Activated naive CD4-positive, alpha-beta T cell treated with anti-CD3 and anti-CD28 coated beads, Interleukin-2, amount 10 ng/mL, durations not matched to agents 7 days and 5 days (primary cell): Measurements from ENCODE around the gene BANF1.

Experiments
- CTCF ChIA-PET: fragments of 350-600 bp; sonication (Branson Sonifier 250); formaldehyde crosslinking; loops from one replicate; lab custom pipeline; 2021; ENCODE audit warnings: antibody characterized with exemption; lab: Charles Lee
- DNase-seq: peaks from one replicate; pipeline ENCODE4 v3.0.0-alpha.2; 2020
- H3K27ac Mint-ChIP-seq: one replicate; pipeline ENCODE4 v1.8.0; 2021; ENCODE audit warnings: mild to moderate bottlenecking, moderate library complexity, mixed read lengths
- H3K27me3 Mint-ChIP-seq: one replicate; pipeline ENCODE4 v1.8.0; 2021; ENCODE audit warnings: mild to moderate bottlenecking, mixed read lengths
- H3K36me3 Mint-ChIP-seq: one replicate; pipeline ENCODE4 v1.8.0; 2021; ENCODE audit warnings: mixed read lengths
- H3K4me1 Mint-ChIP-seq: one replicate; pipeline ENCODE4 v1.8.0; 2021; ENCODE audit warnings: mixed read lengths
- H3K4me3 Mint-ChIP-seq: one replicate; pipeline ENCODE4 v1.8.0; 2021; ENCODE audit warnings: mild to moderate bottlenecking, moderate library complexity, mixed read lengths
- H3K9me3 Mint-ChIP-seq: one replicate; pipeline ENCODE4 v1.8.0; 2021; ENCODE audit warnings: mixed read lengths

Gene BANF1

GRCh38 chr11:66042996-66043906, 40.9 kb downstream of the BANF1 start:
- CTCF ChIA-PET, result interaction anchor here (0.8 to 4.0 kb wide), 6 partner anchors 8 to 92 kb away, joined by 3 to 32 read pairs (median 4); no protein-coding TSS in a partner anchor

GRCh38 chr11:66044757-66045156, 42.5 kb downstream of the BANF1 start:
- H3K27ac Mint-ChIP-seq, result peak overlapping the region; percentile 30
- CTCF ChIA-PET, result interaction anchor here (0.6 to 4.0 kb wide), 40 partner anchors 9 to 340 kb away, joined by 3 to 32 read pairs (median 4); partner anchors contain the start of genes BANF1, CATSPER1, KAT5 and RNASEH2C
- H3K4me3 Mint-ChIP-seq, result no peak overlapping the region
- no peaks in the 10 kb centered on the region for H3K9me3 Mint-ChIP-seq
- DNase-seq, result no peak
- H3K4me1 Mint-ChIP-seq, result peaks cover 20% of the 10 kb centered on the region
- H3K36me3 Mint-ChIP-seq, result no peaks in the 10 kb centered on the region
- H3K27me3 Mint-ChIP-seq, result peaks cover 73% of the 10 kb centered on the region

More at GRCh38 chr11:66042996-66043906, 40.9 kb downstream of the BANF1 start:
- Mint-ChIP-seq H3K4me3 (no peak overlapping the region), H3K36me3 (no peaks in the 10 kb centered on the region), H3K4me1 (peaks cover 11% of the 10 kb centered on the region), H3K27ac (no peak overlapping the region), H3K27me3 (peaks cover 74% of the 10 kb centered on the region), H3K9me3 (no peaks in the 10 kb centered on the region)
- DNase-seq, result no peak

GRCh38 chr11:66045177-66045639, 42.9 kb downstream of the BANF1 start:
- Mint-ChIP-seq H3K4me1 (peaks cover 25% of the 10 kb centered on the region), H3K27me3 (peaks cover 70% of the 10 kb centered on the region), H3K4me3 (no peak overlapping the region), H3K9me3 (no peaks in the 10 kb centered on the region), H3K27ac (peak overlapping the region; percentile 30), H3K36me3 (no peaks in the 10 kb centered on the region)
- CTCF ChIA-PET, result interaction anchor here (0.6 to 4.0 kb wide), 38 partner anchors 8 to 341 kb away, joined by 3 to 32 read pairs (median 4); partner anchors contain the start of genes BANF1, CATSPER1, CCDC85B and KAT5
- DNase-seq, result peak; percentile 89

- Mint-ChIP-seq H3K27ac (no peak overlapping the region), H3K4me3 (no peak overlapping the region), H3K9me3 (no peaks in the 10 kb centered on the region), H3K27me3 (peaks cover 59% of the 10 kb centered on the region), H3K4me1 (peaks cover 36% of the 10 kb centered on the region), H3K36me3 (no peaks in the 10 kb centered on the region)
- no peak for DNase-seq
- CTCF ChIA-PET, result interaction anchor here (1.1 to 3.8 kb wide), 4 partner anchors 11 to 88 kb away, joined by 4 to 28 read pairs (median 4); no protein-coding TSS in a partner anchor
Observed at GRCh38 chr11:66046901-66047300, 44.6 kb downstream of the BANF1 start.

GRCh38 chr11:66047541-66048365, 45.5 kb downstream of the BANF1 start:
- CTCF ChIA-PET, result interaction anchor here (0.5 to 1.9 kb wide), 4 partner anchors 14 to 146 kb away, joined by 3 to 4 read pairs (median 4); no protein-coding TSS in a partner anchor
- peaks cover 55% of the 10 kb centered on the region for H3K27me3 Mint-ChIP-seq
- no peaks in the 10 kb centered on the region for H3K9me3 Mint-ChIP-seq
- peaks cover 5% of the 10 kb centered on the region for H3K36me3 Mint-ChIP-seq
- no peak for DNase-seq
- no peak overlapping the region for H3K27ac Mint-ChIP-seq
- H3K4me1 Mint-ChIP-seq, result peaks cover 42% of the 10 kb centered on the region
- no peak overlapping the region for H3K4me3 Mint-ChIP-seq

- peak within 1 kb of the TSS; percentile 9 for H3K27ac Mint-ChIP-seq
- H3K4me3 Mint-ChIP-seq, result no peak within 1 kb of the TSS
- CTCF ChIA-PET, result no interaction called here
Observed at GRCh38 chr11:66048547-66049323, 46.4 kb downstream of the BANF1 start, which contains the start of gene GAL3ST3. GAL3ST3 (minus strand) TSS chr11:66049161; CDS start chr11:66045415, 3,746 bp downstream.

GRCh38 chr11:66050581-66051231, 48.4 kb downstream of the BANF1 start:
- Mint-ChIP-seq H3K4me3 (peak overlapping the region; percentile 93), H3K27me3 (peaks cover 38% of the 10 kb centered on the region), H3K36me3 (peaks cover 26% of the 10 kb centered on the region), H3K27ac (peak overlapping the region; percentile 79), H3K9me3 (no peaks in the 10 kb centered on the region), H3K4me1 (peaks cover 48% of the 10 kb centered on the region)
- CTCF ChIA-PET, result interaction anchor here (1.1 to 5.9 kb wide), 2 partner anchors 18 to 85 kb away, joined by 3 to 48 read pairs; partner anchors contain the start of gene PACS1
- no peak for DNase-seq

More at GRCh38 chr11:66048547-66049323, 46.4 kb downstream of the BANF1 start, which contains the start of gene GAL3ST3:
- Mint-ChIP-seq H3K4me1 (peaks cover 51% of the 10 kb centered on the region), H3K36me3 (peaks cover 15% of the 10 kb centered on the region), H3K27me3 (peaks cover 51% of the 10 kb centered on the region), H3K9me3 (no peaks in the 10 kb centered on the region)
- DNase-seq, result peak; percentile 35

- peaks cover 28% of the 10 kb centered on the region for H3K36me3 Mint-ChIP-seq
- H3K9me3 Mint-ChIP-seq, result no peaks in the 10 kb centered on the region
- peaks cover 33% of the 10 kb centered on the region for H3K27me3 Mint-ChIP-seq
- peak overlapping the region; percentile 93 for H3K4me3 Mint-ChIP-seq
- CTCF ChIA-PET, result interaction anchor here (1.1 to 5.9 kb wide), 2 partner anchors 17 to 84 kb away, joined by 3 to 48 read pairs; partner anchors contain the start of gene PACS1
- peak overlapping the region; percentile 79 for H3K27ac Mint-ChIP-seq
- peaks cover 48% of the 10 kb centered on the region for H3K4me1 Mint-ChIP-seq
- no peak for DNase-seq
Observed at GRCh38 chr11:66051371-66051765, 49.1 kb downstream of the BANF1 start.

- peaks cover 27% of the 10 kb centered on the region for H3K27me3 Mint-ChIP-seq
- DNase-seq, result peak; percentile 98
Observed at GRCh38 chr11:66051766-66052663, 49.7 kb downstream of the BANF1 start, which contains the start of gene SF3B2. SF3B2 (plus strand) TSS chr11:66052364; CDS start chr11:66052385, 21 bp downstream.

GRCh38 chr11:66052664-66052982, 50.3 kb downstream of the BANF1 start:
- H3K4me1 Mint-ChIP-seq, result peaks cover 48% of the 10 kb centered on the region
- CTCF ChIA-PET, result interaction anchor here (1.2 to 5.9 kb wide), 5 partner anchors 7 to 81 kb away, joined by 3 to 48 read pairs (median 3); partner anchors contain the start of genes CST6 and PACS1
- DNase-seq, result no peak
- H3K9me3 Mint-ChIP-seq, result no peaks in the 10 kb centered on the region
- peaks cover 35% of the 10 kb centered on the region for H3K36me3 Mint-ChIP-seq
- peak overlapping the region; percentile 95 for H3K27ac Mint-ChIP-seq
- H3K27me3 Mint-ChIP-seq, result peaks cover 20% of the 10 kb centered on the region
- peak overlapping the region; percentile 93 for H3K4me3 Mint-ChIP-seq

More at GRCh38 chr11:66051766-66052663, 49.7 kb downstream of the BANF1 start, which contains the start of gene SF3B2:
- H3K4me3 Mint-ChIP-seq, result peak within 1 kb of the TSS; percentile 93
- peaks cover 48% of the 10 kb centered on the region for H3K4me1 Mint-ChIP-seq
- peaks cover 29% of the 10 kb centered on the region for H3K36me3 Mint-ChIP-seq
- no peaks in the 10 kb centered on the region for H3K9me3 Mint-ChIP-seq
- H3K27ac Mint-ChIP-seq, result peak within 1 kb of the TSS; percentile 95
- CTCF ChIA-PET, result interaction anchor here (1.1 to 5.9 kb wide), 5 partner anchors 8 to 83 kb away, joined by 3 to 48 read pairs (median 3); partner anchors contain the start of genes CST6 and PACS1
